NCI-H1417 treated with DMSO at 0.1 percent for 48 hours (cell line): ENCODE data around the gene SHE.

ENCODE experiments used
- DNase-seq: peaks from one replicate; lab custom pipeline; 2025; lab: John Stamatoyannopoulos, UW

The SHE gene

GRCh38 chr1:154479764-154480421 lies 22.3 kb downstream of the SHE start:
- DNase-seq = peak; percentile 51

- no peak for DNase-seq
These were observed 23.6 kb downstream of the SHE start for GRCh38 chr1:154478639-154479038.

GRCh38 chr1:154478013-154478412 lies 24.2 kb downstream of the SHE start:
- no peak for DNase-seq

- no peak for DNase-seq
These were observed 25.4 kb downstream of the SHE start for GRCh38 chr1:154476791-154477190.

DNA sequence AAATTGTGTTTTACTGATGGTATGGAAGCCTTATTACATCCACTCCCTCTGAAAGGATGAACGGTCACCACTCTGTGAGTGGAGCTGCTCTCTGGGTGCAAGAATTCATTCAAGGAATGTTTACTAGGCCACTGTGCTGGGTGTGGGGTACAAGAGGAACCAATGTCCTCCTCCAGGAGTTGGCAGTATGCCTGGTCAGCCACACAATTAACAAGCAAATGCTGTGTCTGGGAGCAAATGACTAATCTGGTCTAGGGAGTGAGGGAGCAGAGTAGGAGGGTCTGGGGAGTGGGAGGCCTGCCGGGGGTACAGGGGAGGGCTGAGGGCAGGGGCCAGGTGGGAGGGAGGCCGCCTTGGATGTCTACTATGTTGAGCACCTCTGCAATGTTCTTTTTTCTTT lies 27.4 kb downstream of the SHE start:
- DNase-seq = no peak

- no peak for DNase-seq
These were observed 30.9 kb downstream of the SHE start for GRCh38 chr1:154471304-154471703.

GRCh38 chr1:154469844-154470560 lies 32.2 kb downstream of the SHE start:
- DNase-seq = no peak

DNA sequence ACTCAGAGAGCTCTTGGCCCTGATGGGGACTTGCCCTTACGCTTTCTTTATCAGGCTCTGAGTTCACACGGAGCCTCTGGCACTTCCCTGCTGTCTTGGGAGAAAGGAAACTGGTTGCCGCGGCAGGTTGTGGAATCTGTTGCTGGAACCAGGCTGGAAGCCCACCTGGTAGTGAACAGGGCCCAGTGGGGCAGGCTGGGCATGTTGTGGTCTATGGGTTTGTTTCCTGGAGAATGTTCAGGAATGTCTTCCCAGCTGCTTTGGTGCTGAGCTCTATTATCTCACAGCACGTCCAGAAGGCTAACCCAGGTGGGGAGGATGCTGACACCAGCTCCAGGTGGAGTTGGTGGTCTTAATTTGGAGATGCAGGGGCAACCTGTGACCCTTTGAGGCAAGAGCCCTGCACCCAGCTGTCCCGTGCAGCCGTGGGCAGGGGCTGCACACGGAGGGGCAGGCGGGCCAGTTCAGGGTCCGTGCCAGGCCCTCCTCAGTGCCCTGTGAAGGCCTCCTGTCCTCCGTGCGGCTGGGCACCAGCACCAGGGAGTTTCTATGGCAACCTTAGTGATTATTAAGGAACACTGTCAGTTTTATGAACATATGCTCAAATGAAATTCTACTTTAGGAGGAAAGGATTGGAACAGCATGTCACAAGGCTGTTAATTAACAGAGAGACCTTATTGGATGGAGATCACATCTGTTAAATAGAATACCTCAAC lies 33.5 kb downstream of the SHE start:
- DNase-seq = no peak

- no peak for DNase-seq
These were observed 34.6 kb downstream of the SHE start for GRCh38 chr1:154467434-154468102.

DNA sequence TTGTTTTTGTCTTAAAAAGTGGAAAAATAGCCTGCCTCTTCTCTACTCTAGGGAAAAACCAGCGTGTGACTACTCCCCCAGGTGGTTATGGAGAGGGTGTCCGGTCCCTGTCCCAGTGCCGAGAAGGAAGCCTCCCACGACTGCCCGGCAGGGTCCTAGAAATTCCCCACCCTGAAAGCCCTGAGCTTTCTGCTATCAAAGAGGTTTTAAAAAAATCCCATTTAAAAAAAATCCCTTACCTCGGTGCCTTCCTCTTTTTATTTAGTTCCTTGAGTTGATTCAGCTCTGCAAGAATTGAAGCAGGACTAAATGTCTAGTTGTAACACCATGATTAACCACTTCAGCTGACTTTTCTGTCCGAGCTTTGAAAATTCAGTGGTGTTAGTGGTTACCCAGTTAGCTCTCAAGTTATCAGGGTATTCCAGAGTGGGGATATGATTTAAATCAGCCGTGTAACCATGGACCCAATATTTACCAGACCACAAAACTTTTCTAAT lies 35.2 kb downstream of the SHE start:
- DNase-seq = no peak

DNA sequence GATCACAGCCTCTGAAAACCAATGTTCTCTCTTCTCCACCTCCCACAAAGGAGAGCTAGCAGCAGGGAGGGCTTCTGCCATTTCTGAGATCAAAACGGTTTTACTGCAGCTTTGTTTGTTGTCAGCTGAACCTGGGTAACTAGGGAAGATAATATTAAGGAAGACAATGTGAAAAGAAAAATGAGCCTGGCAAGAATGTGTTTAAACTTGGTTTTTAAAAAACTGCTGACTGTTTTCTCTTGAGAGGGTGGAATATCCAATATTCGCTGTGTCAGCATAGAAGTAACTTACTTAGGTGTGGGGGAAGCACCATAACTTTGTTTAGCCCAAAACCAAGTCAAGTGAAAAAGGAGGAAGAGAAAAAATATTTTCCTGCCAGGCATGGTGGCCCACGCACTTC lies 36.0 kb downstream of the SHE start:
- DNase-seq = no peak

DNA sequence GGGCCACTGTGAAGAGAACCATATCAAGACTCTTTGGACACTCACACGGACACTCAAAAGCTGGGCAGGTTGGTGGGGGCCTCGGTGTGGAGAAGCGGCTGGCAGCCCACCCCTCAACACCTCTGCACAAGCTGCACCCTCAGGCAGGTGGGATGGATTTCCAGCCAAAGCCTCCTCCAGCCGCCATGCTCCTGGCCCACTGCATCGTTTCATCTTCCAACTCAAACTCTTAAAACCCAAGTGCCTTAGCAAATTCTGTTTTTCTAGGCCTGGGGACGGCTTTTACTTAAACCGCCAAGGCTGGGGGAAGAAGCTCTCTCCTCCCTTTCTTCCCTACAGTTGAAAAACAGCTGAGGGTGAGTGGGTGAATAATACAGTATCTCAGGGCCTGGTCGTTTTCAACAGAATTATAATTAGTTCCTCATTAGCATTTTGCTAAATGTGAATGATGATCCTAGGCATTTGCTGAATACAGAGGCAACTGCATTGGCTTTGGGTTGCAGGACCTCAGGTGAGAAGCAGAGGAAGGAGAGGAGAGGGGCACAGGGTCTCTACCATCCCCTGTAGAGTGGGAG lies 36.5 kb downstream of the SHE start:
- no peak for DNase-seq

- DNase-seq = no peak
These were observed 38.7 kb downstream of the SHE start for GRCh38 chr1:154463512-154463990.

DNA sequence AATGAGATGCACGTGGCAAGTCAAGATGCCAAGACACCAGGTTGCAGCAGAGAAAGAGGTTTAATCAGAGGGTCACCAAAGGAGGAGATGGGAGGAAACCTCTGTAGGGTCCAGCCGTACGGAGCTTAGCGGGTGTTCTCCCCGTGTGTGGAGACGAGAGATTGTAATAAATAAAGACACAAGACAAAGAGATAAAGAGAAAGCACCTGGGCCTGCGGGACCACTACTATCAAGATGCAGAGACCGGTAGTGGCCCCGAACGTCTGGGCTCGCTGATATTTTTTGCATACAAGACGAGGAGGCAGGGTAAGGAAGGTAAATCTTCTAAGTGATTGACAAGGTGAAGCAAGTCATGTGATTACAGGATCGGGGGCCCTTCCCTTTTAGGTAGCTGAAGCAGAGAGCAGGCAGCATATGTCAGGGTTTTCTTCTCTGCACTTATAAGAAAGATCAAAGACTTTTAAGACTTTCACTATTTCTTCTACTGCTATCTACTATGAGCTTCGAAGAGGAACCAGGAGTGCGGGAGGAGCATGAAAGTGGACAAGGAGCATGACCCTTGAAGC lies 41.4 kb downstream of the SHE start:
- DNase-seq = no peak

- DNase-seq = no peak
These were observed 43.1 kb downstream of the SHE start for GRCh38 chr1:154459080-154459479.

- no peak for DNase-seq
These were observed 45.6 kb downstream of the SHE start for GRCh38 chr1:154456631-154457030.

- no peak for DNase-seq
These were observed 47.7 kb downstream of the SHE start for GRCh38 chr1:154454386-154455120.

DNA sequence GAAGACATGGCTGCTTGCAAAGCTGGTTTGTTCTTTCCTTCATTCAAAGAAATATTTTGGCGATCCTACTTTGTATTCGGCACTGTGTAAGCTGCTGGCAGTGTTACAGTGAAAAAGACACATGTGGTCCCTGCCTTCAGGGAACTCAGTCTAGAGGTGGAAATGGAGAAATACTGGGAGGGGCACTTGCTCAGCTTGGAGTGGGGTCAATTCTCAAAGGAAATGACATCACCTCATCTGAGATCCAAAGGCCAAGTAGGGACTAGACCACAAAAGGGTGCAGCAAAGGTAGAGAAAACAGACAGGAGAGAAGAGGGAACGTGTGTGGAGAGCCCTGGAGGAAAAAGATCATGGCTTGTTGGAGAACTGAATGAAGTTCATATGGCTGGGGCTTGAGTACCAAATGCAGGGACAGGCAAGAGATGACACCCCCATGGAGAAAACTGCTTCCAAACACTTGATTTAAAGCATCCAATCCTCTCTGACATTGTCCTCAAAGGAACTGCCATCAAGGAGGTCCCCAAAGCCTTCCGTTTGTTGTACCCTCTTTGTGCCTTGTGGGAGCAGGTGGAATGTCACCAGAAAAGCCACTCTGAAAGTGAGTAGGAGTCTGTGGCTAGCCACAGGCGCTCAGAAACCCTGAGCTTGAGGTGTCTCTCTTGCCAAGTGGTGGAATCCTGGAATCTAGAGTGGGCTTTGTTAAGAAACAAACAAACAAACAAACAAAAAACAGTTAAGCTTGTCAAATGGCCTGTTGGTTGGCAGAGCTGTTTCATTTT lies 48.4 kb downstream of the SHE start:
- DNase-seq = no peak

DNA sequence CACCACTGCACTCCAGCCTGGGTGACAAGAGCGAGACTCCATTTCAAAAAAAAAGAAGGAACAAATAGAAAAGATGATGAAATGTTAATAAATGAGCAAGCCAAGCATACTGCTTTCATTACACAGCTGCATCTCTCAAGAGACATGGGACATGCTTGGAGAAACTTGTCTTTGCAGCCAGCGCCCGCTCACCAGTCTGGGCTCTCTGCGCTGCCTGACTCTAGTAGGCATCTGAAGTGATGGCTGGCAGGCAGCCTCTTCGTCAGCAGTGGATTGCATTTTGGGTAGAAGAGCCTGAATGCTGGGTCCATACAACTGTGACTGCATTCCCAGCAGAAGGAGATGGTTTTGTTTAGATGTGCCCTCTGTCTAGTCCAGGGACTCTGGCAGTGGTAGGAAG lies 49.1 kb downstream of the SHE start:
- DNase-seq = no peak

DNA sequence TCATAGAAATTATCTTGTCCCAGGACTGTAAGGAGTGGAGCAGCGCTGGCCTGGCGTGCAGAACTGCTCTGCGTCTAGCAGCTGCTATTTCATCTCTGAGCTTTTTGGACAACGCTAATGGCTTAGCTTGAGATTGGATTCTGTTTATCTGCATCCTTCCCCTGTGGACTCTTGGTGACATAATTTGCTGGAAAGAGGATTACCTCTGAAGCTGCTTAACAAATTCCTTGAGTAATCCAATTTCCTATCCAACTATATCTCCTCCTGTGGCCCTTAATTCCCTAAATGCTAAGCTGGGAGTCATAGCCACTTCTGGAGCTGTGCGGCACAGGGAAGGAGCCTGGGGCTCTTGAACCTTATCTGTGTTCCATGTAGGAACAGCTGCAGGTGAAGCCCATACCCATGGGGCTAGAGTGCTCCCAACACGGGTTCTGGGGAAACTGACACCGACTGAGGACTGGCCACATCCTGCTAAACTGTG lies 53.8 kb downstream of the SHE start:
- DNase-seq = no peak
